NCI-H526 treated with DMSO at 0.1 percent for 48 hours (cell line): ENCODE results near the gene RAD51C.
"Not testable (repeated sequence)": the region's sequence is repeated elsewhere in the genome, so short reads cannot be mapped to it uniquely, and the experiment has no call there.

Experiments
- DNase-seq: peaks from one replicate; lab custom pipeline; 2025; lab: John Stamatoyannopoulos, UW

The RAD51C gene

DNA sequence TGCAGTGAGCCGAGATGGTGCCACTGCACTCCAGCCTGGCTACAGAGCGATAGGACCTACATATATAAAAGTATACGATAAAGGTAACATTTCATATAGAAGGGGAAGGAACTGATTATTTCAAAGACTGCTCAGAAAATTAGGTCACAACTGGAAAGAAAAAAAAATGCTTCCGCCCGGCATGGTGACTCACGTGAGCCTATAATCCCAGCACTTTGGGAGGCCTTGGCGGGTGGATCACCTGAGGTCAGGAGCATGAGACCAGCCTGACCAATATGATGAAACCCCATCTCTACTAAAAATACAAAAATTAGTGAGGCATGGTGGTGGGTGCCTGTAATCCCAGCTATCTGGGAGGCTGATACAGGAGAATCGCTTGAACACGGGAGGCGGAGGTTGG lies 8.4 kb upstream of the RAD51C start:
- DNase-seq, result no peak

DNA sequence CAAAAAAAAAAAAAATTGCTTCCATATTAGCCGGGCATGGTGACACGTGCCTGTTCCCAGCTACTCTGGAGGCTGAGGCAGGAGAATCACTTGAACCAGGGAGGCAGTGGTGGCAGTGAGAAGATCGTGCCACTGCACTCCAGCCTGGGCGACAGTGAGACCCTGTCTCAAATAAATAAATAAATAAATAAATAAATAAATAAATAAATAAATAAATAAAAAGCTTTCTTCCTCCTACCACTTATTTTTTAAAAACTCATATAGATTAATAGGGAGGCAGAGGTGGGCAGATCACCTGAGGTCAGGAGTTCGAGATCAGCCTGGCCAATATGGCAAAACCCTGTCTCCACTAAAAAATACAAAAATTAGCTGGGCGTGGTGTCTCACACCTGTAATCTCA lies 7.9 kb upstream of the RAD51C start:
- not testable (repeated sequence) for DNase-seq

DNA sequence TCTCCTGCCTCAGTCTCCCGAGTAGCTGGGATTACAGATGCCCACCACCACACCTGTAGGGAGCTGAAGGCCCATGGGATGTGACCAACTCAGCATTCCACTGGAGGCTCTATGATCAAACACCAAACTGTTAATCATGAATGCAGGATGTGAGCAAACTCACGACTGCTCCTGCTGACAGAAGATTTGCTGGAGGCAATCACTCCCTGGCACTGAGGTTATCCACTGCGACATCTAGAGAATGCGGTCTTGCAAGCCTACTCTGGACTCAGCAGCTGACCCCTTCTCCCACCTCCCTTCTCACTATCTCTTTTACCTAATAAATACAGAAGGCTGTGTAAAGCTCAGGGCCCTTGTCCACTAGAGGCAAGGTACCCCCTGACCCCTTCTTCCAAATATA lies 5.4 kb upstream of the RAD51C start:
- no peak for DNase-seq

DNA sequence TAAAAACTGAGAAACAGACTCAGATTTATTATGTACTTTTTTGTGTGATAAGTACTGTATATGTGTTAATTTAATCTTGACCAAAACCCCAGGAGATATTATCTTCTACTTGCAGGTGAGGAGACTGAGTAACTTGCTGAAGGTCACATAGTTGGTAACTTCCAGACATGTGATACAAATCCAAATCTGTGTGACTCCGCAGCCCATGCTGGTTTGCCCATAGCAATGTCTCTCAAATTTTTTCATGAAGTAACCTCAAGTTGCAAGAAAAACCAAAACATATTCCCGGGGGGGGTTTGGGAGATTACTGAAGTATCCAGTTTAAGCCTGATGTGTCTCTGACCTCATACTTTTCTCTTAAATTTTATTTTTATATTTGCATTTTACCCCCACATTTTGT lies 3.9 kb upstream of the RAD51C start:
- no peak for DNase-seq

DNA sequence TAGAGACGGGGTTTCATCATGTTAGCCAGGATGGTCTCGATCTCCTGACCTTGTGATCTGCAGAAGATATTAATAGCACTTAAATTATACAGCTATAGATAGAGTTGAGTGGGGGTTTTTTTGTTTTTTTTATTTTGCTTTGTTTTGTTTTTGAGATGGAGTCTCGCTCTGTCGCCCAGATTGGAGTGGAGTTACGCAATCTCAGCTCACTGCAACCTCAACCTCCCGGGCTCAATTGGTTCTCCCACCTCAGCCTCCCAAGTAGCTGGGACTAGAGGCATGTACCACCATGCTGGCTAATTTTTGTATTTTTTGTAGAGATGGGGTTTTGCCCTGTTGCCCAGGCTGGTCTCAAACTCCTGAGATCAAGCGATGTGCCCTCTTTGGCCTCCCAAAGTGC lies 2.4 kb upstream of the RAD51C start:
- not testable (repeated sequence) for DNase-seq

DNA sequence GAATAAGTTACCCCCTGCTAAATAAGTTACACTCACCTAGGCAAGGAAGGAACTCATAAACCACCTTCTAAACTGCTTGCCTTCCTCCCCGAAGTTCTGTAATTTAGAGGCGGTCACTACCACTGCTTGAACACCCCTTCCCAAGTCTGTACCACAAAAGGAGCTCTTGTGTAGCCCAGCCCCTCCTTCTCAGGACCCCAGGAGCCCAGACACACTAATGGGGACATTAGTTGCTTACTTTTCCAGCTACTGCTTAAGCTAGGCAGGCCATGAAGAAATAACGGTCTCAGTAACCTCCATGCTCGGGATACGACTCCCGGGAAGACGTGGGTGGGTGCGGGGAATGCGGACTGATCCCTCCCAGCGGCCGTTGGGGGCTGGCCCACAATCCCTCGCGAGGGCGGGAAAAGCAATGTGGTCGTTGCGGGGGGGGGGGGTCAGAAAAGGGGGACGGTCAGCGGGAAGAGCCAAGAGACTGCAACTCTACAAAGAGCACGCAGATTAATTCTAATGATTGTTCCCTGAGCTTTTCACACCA lies 632 bp upstream of the RAD51C start, which contains the start of gene TEX14:
TEX14 (minus strand) TSS at position 345 of the 538 bp plus-strand sequence. CDS start 40,044 bp downstream, outside the sequence.
- DNase-seq, result no peak

DNA sequence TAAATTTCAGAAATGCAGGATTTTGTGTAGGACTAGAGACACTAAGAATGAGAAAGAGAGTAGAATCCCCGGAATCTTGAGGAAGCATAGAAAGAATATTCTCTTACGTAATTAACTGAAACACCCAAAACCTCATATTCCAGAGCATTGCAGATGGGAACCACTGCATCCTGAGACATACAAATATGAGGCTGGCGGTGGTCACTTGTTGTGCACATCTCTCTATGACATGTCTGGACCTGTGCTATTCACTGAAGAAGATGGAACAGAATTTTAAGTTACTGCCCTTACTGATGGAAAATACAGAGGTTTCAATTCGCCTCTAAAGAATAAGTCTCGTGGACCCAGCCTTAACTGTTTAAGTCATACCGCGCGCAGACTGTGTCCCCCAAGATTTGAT lies 806 bp downstream of the RAD51C start:
- no peak for DNase-seq

DNA sequence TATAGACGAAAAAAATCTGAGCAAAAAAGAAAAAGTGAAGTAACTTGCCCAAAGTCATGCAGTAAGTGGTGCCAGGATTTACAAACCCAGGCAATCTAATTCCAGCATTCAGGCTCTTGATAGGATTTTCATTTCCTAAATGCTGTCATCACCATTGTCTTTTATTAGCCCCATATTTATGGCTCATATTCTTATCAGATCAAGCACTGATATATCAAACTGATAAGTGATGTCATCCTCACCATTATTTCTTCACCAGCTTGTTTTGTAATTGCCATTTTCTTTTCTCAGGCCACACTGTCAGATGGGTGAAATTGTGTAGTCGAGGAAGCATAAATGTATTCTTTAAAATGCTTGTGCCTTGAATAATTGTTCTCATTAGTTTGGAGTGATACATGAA lies 1.3 kb downstream of the RAD51C start:
- DNase-seq, result no peak

DNA sequence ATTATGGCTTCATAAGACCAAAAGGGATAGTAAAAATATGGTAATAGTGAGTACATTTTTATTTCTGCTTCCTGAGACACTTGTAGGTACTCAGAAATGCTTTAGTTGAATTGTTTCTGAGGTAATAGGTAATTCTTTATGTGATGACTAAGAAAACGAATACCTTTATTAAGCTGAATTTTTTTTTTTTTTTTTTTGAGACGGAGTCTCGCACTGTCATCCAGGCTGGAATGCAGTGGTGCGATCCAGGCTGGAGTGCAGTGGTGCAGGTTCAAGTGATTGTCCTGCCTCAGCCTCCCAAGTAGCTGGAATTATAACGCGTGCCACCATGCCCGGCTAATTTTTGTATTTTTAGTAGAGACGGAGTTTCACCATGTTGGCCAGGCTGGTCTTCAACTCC lies 1.9 kb downstream of the RAD51C start:
- DNase-seq, result no peak

DNA sequence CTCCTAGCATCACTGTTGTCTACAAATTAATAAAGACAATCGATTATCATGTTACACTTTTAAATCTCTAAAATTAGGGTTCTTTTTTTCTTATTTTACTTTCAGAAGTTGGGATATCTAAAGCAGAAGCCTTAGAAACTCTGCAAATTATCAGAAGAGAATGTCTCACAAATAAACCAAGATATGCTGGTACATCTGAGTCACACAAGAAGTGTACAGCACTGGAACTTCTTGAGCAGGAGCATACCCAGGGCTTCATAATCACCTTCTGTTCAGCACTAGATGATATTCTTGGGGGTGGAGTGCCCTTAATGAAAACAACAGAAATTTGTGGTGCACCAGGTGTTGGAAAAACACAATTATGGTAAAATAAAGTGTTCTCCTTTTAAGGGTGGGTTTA lies 2.4 kb downstream of the RAD51C start:
- DNase-seq, result no peak

DNA sequence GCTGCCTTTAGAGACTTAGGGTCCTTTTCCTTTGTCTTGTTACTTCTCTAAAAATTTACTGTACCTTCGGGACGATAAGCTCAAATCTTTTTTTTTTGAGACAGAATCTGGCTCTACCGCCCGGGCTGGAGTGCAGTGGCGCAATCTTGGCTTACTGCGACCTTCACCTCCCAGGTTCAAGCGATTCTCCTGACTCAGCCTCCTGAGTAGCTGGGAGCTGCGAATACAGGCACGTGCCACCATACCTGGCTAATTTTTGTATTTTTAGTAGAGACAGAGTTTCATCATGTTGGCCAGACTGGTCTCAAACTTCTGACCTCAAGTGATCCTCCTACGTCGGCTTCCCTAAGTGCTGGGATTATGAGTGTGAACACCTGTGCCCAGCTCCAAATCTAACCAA lies 7.4 kb downstream of the RAD51C start:
- no peak for DNase-seq

DNA sequence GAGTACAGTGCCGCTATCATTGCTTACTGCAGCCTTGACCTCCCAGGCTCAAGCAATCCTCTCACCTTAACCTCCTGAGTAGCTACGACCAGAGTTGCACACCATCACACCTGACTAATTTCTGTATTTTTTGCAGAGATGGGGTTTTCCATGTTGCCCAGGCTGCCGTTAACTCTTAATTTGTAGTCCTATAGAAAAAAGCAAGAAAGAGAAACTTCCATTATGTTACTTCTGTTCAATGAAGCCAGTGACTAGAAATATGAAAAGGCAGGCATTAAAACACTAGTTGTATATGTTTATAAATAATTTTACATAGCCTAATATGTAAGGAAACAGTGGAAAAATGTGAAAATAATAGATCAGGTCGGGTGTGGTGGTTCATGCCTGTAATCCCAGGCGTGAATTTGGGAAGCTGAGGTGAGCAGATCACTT lies 9.7 kb downstream of the RAD51C start:
- no peak for DNase-seq

DNA sequence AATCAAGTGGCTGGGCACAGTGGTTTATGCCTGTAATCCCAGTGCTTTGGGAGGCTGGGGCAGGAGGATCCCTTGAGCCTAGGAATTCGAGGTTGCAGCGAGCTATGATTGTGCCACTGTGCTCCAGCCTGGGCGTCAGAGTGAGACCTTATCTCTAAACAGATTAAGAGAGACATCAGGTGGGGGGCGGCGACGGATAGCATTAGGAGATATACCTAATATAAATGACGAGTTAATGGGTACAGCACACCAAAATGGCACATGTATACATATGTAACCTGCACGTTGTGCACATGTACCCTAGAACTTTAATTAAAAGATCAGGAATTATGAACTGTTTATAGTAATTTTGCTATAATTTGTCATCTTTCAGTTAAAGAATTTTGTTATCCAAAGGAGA lies 10.3 kb downstream of the RAD51C start:
- no peak for DNase-seq

DNA sequence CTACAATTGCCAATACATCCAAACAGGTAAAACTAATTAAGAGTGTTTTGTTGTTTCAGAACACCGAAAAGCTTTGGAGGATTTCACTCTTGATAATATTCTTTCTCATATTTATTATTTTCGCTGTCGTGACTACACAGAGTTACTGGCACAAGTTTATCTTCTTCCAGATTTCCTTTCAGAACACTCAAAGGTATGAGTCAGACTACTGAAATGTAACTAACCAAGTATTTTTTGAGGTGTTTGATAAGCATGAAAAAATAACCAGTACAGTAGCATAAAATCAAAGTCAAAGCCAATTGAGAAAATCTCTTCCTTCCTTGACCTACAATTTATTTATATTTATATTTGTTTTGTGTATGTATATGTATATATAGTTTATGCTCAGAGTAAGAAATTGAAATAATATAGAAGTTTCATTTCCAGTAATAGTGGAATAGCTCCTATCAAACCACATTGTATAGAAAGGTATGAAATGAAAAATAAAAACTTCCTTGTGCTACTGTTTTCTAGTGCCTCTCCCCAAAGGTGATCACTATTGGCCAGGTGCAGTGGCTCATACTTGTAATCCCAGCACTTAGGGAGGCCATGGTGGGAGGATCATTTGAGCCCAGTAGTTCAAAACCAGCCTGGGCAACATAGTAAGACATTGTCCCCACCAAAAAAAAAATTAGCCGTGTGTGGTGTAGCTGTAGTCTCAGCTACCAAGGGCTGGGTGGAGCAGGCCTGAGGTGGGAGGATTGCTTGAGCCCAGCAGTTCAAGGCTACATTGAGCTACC lies 10.9 kb downstream of the RAD51C start:
- no peak for DNase-seq

DNA sequence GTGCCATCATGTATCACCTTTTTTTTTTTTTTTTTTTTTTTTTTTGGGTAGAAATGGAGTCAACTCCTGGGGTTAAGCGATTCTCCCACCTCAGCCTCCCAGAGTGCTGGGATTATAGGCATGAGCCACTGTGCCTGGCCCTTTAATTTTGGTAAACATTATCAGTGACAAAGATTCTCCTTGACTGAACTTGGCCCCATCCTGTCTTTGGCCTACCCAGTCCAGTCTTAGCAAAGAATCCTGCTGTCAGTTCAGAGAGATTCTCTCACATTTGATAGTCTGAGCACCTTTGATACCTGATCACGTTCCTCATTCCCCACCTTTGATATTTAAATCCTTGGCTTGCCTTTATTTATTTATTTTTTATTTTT lies 11.5 kb downstream of the RAD51C start:
- DNase-seq, result no peak

DNA sequence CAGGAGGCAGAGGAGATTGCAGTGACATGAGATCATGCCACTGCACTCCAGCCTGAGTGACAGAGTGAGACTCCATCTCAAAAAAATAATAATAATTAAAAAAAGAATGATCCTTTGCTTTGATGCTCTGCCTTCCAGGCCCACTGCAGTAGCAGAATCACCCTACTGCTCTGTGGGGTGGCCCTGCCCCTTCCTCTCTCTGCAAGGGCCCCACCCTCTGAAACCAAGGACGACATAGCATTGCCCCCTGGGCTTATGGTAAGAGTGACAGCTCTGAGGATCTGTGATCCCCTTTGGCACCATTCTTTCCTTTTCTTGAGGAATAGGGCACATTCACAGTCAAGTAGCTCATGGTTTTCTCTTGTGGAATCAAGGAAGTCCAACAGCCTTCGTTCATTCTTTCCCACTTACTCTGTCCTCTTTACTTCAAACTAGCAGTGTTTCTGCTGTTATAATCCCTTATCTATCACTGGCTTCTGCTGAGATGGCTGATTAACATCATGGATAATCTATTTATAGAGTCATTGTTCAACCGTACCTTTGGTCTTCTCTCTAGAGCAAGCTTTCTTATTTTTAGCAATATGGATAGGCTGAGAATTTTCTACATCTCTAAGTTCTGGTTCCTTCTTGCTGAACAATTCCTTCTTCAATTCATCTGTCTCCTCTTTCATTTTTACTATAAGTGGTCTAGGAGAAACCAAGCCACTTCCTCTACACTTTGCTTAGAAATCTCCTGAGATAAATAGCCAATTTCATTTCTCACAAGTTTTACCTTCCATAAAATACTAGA lies 14.1 kb downstream of the RAD51C start:
- no peak for DNase-seq

DNA sequence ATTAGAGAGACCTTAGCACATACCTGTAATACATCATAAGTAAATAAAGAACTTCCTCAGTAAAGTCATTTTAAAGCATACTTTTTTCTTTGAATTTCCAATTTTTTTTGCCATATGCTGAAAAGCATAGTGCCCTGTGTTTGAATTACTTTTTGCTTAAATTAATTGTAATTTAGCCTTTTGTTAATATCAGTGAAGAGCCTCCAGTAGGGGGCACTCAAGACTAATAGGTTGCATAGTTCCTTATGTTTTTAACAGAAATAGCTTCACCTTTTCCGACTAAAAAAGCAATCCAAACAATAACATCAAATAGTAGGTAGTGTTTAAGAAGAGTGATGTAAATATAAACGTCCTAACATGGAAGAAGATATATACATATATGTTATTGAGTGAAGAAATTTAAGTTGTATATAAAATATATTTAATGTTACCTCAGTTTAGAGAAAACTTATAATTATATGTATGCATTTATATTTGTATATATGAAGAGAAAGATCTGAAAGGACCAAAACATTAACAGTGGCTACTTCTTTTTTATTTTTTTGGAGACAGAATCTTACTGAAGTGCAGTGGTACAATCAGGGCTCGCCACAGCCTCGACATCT lies 18.6 kb downstream of the RAD51C start:
- DNase-seq, result no peak

DNA sequence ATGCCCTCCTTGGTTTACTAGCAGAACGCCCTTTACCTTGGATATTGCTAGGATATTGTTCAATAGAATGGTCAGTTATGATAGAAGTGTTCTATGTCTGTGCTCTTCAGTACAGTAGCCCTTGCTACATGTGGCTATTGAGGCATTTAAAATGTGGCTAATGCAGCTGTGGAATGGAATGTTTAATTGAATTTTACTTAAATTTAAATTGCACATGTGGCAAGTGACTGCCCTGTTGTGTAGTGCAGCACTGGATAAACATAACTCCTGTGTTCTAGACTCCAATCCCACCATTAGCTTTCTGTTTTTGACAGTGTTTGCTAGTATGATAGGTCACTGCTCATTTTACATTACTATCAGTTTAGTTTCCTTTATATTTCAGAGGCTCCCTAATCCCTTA lies 29.9 kb downstream of the RAD51C start:
- no peak for DNase-seq

DNA sequence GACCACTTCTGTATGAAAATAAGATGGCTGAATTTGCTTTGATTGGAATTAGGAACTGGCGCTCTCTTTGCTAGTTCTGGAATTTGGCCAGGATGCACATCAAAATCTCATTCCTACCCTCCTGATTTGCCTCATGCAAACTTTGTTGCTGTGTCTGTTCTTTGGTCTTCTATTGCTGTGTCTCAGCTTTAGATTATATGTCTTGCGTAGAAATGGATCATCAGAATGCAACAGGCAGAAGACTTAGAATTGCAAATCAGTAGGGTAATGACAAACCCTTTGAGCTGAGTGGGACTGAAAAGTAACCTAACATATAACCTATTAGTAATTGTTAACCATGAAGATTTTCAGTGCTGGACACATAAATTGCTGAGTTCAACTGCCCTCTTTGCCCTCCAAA lies 30.3 kb downstream of the RAD51C start:
- DNase-seq, result peak; percentile 6

DNA sequence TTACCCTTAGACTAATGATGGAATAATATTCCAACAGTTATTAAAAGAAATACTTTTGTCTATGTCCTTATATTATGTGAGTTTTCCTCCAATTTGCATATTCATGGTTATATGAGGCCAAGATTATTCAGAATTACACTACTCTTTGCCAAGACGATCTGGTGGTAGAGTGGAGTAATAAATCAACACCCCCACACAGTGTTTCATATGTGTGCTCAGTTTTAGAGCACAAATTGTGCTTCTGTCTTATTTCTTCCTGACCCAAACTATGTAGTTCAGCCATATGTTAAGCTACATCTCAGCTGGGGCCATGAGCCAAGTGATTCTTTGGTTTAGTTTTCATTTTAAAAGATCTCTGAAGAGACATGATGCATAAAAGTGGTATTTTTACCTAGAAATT lies 36.4 kb downstream of the RAD51C start:
- DNase-seq, result no peak

DNA sequence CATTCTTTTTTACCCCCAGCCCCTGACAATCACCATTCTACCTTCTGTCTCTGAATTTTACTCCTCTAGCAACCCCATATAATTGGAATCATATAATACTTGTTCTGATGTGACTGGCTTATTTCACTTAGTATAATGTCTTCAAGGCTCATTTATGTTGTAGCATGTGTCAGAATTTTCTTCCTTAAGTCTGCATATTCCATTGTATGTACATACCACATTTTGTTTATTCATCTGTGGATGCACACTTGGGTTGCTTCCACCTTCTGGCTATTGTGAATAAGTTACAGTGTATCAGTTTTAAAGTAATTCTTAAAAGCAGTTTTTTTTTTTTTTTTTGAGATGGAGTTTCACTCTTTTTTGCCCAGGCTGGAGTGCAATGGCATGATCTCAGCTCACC lies 38.5 kb downstream of the RAD51C start:
- no peak for DNase-seq

DNA sequence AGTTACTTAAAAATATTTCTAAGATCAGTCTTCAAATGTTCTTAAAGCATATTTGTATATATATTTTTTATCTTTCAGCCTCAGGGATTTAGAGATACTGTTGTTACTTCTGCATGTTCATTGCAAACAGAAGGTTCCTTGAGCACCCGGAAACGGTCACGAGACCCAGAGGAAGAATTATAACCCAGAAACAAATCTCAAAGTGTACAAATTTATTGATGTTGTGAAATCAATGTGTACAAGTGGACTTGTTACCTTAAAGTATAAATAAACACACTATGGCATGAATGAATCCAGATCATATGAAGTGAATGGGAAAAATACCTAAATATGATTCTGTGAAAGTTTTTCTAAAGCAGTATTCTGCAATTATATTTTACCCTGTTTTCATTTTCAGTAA lies 41.6 kb downstream of the RAD51C start:
- DNase-seq, result no peak

DNA sequence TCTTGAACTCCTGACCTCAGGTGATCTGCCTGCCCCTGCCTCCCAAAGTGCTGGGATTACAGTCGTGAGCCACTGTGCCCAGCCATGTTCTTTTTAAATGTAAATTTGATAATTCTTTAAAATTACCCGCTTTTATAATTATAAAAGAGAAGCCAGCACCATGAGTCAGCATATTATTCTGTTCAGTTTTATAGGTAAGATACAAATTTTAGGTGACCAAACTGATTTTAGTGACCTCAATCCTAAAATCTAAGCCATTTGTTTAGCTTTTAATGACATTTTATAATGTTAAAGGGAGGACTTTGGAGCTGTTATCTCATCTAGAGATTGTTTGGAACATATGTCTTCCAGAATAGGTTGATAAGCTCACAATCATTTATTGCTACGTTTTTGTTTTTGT lies 42.4 kb downstream of the RAD51C start:
- DNase-seq, result no peak
